Activated CD4-positive, alpha-beta T cell treated with anti-CD3 and anti-CD28 coated beads, Interleukin-2, amount 50 U/mL, for 1 hour (primary cell): ENCODE results near the gene DRD1.
"Not testable (repeated sequence)": the region's sequence is repeated elsewhere in the genome, so short reads cannot be mapped to it uniquely, and the experiment has no call there.

Experiments
- DNase-seq: peaks from one replicate; pipeline ENCODE4 v3.0.0-alpha.2; 2020

DRD1 gene

GRCh38 chr5:175424594-175424993 is 19.4 kb downstream of the DRD1 start:
- DNase-seq = not testable (repeated sequence)

DNA sequence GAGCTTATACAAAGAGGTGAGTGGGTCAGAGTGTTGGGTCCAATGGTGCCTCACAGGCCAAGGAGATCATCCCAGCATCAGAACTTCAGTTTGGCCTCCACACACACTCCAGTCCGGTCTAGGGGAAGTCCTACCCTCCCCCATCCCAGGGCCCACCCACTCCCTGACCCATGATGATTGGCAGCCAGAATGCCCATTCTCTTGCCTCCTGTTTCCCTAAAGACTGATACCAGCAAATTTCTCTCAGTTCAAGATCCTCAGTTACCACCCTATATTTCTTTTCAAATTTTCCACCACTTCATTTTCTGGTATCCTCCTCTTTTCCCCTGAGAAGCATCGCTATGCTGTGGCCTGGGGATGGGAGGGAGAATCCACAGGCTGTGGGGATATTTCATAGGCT is 21.9 kb downstream of the DRD1 start:
- DNase-seq = no peak

- DNase-seq = no peak
Measured at GRCh38 chr5:175420383-175420782, 23.6 kb downstream of the DRD1 start.

DNA sequence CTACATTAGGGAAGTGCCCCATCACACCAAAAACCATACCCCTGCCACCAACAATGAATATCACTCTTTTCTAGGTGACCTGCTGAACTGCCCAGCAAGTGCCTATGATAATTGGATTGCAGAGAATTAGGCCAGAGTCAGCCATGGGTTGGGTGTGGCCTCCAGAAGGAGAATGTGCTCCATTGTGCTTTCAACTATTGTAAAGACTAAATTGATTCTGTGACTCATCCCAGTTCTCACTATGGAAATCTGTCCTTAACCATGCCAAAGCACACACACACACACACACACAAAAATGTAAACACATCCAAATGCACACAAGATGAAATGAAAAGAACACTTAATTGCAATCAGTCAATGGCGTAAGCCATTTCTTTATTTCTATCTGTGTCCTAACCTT is 25.7 kb downstream of the DRD1 start:
- no peak for DNase-seq

DNA sequence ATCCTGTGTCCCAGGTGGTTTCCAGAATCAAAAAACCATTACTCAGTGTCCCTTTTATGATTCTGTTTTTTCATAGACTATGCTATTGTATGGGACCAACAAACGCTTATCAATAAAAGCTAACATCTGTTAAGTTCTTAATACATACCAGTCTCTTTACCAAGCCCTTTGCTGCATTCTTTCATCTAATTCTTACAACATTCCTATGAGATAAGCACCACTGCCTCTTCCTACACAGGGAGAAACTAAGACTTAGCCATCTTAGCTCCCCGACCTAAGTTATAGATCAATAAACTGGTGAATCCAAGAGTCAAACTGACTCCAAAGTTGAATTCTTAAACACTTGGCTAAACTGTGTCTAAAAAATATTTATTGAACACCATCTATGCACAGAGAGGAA is 26.6 kb downstream of the DRD1 start:
- DNase-seq = no peak

DNA sequence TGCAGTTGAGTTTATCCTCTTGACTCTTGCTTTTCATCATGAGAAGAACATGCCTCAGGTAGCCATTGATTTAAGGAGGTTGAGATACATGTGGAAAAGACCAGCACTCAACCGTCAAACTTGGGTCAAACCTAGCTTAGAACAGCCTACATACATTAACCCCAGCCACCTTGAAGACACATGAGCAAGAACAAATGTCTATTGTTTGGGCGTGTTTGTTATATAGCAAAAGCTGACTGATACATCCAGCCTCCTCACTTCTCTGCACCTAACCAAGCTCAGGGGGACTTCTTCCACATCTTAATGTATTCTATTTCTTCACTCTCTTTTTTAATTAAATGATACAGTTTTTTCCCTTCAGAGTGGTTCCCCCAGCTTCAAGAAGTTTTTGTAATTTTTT is 28.7 kb downstream of the DRD1 start:
- DNase-seq = no peak

- DNase-seq = no peak
Measured at GRCh38 chr5:175410926-175411325, 33.1 kb downstream of the DRD1 start.

GRCh38 chr5:175406300-175406699 is 37.7 kb downstream of the DRD1 start:
- DNase-seq = no peak

GRCh38 chr5:175397590-175398297 is 46.2 kb downstream of the DRD1 start:
- DNase-seq = not testable (repeated sequence)

GRCh38 chr5:175395430-175395829 is 48.6 kb downstream of the DRD1 start:
- not testable (repeated sequence) for DNase-seq

DNA sequence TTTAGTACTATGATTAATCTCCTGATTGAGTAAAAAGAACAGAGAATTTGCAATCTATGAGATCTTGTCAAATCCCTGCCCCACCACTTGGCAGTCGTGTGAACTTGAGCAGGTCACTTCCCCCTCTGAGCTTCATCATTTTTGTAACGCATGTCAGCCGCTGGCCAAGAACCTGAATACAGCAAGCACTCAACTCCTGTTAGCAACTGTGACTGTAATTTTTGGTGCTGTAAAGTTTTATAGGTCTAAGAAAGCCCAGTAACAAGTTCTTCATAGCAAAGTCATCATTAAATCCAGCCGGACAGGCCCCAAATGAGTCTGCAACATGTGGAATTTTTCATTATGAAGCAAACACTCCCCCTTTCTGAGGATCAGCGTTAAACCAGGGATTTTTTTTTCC is 49.4 kb downstream of the DRD1 start:
- no peak for DNase-seq

GRCh38 chr5:175393897-175394296 is 50.1 kb downstream of the DRD1 start:
- no peak for DNase-seq

DNA sequence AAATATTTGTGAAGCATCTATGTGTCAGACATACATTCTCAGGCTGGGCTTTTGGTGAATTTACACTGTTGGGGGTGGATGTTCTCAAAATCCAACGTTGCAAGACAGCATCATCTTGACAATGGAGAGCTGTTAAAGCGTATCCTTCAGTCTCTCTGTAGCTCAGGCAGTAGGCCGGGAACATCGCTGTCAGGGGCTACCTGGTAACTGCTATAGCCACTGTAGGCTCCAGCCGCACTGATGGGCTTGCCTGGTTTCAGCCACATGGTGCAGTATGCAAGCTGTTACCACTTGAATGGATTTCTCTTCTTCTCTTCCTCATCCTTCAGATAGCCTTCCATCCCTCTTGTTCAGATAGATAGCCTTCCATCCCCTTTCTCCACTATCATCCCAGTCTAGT is 51.7 kb downstream of the DRD1 start:
- no peak for DNase-seq

DNA sequence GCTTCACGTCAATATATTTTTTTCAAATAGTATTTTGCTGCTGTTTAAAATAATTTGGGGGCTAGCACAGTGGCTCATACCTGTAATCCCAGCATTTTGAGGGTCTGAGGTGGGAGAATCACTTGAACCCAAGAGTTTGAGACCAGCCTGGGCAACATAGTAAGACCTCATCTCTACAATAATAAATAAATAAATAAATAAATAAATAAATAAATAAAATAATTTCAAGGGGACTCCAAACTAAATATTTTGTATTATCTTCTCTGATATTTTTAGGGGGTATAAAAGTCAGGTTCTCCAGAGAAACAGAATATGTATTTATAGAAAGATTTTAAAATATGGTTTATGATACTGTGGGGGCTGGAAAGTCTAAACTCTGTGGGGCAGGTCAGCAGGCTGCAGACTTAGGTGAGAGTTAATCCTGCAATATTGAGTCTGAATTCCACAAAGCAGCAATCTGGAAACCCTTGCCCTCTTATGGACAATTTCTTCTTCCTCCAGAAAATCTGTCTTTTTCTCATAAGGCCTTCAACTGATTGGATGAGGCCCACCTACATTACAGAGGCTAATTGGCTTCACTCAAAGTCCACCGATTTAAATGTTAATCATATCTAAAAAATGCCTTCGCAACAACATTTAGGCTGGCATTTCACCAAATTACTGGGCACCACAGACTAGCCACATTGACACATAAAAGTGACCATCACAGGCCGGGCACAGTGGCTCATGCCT is 53.5 kb downstream of the DRD1 start:
- no peak for DNase-seq
